HEK293 (cell line): ENCODE results near the gene COX19.
"Not testable (repeated sequence)": the region's sequence is repeated elsewhere in the genome, so short reads cannot be mapped to it uniquely, and the experiment has no call there.

Experiments
- CTCF ChIA-PET: fragments of 350-600 bp; formaldehyde crosslinking; extraction: SDS; loops from one replicate; lab custom pipeline; 2021; ENCODE audit warnings: antibody characterized with exemption; lab: Yijun Ruan, JAX
- POLR2A ChIA-PET: fragments of 300-600 bp; formaldehyde crosslinking; extraction: SDS; loops from one replicate; lab custom pipeline; 2020; ENCODE audit warnings: antibody characterized with exemption, inconsistent platforms; lab: Yijun Ruan, JAX
- H3K27ac ChIP-seq: fragments of 200-500 bp; sonication (Bioruptor generic); 2 replicates; pipeline ENCODE4 v1.5.1; 2014; ENCODE audit warnings: low read depth, low read length, control low read depth, inconsistent platforms; ENCODE audit errors: extremely low read depth
- H3K36me3 ChIP-seq, 2 experiments: fragments of 200-500 bp in 1 of 2; sonication (Bioruptor generic) in 1 of 2; 1 replicate in 1 of 2; 2 replicates in 1 of 2; pipeline ENCODE4 v1.5.1; 2014 to 2017; ENCODE audit warnings: inconsistent platforms in 2 of 2, low read length in 2 of 2; ENCODE audit not compliant: control insufficient read depth in 2 of 2, insufficient read depth in 1 of 2
- H3K4me1 ChIP-seq: fragments of 200-500 bp; sonication (Bioruptor generic); 2 replicates; pipeline ENCODE4 v1.5.1; 2014; ENCODE audit warnings: mild to moderate bottlenecking, low read length, inconsistent platforms; ENCODE audit not compliant: control insufficient read depth, insufficient read depth
- H3K4me3 ChIP-seq: 2 replicates; pipeline ENCODE4 v1.5.1; 2011; ENCODE audit warnings: low read depth, mild to moderate bottlenecking, control low read depth, low read length, moderate library complexity
- H3K9me3 ChIP-seq: fragments of 200-500 bp; sonication (Bioruptor generic); 2 replicates; pipeline ENCODE4 v1.5.1; 2014; ENCODE audit warnings: low read depth, low read length, inconsistent platforms; ENCODE audit not compliant: control insufficient read depth, insufficient read depth
- BCL11B ChIP-seq: fragments of 450-650 bp; formaldehyde crosslinking; IDR thresholded peaks from 2 replicates; pipeline ENCODE4 v1.5.1; 2016; ENCODE audit warnings: low read depth, missing biosample characterization, missing genetic modification characterization
- EGR2 ChIP-seq: fragments of 450-650 bp; formaldehyde crosslinking; IDR thresholded peaks from 2 replicates; pipeline ENCODE4 v1.5.1; 2016; ENCODE audit warnings: low read depth, missing biosample characterization, missing genetic modification characterization
- PBX3 ChIP-seq: sonication (generic); formaldehyde crosslinking; IDR thresholded peaks from 2 replicates; pipeline ENCODE4 v1.8.1; 2022; ENCODE audit warnings: mild to moderate bottlenecking, moderate library complexity, missing genetic modification reagents
- ZBTB17 ChIP-seq: fragments of 450-650 bp; formaldehyde crosslinking; IDR thresholded peaks from 2 replicates; pipeline ENCODE4 v1.5.1; 2016; ENCODE audit warnings: missing biosample characterization, missing genetic modification characterization
- ZBTB20 ChIP-seq: fragments of 450-650 bp; formaldehyde crosslinking; IDR thresholded peaks from 2 replicates; pipeline ENCODE4 v1.5.1; 2016; ENCODE audit warnings: missing biosample characterization, missing genetic modification characterization
- ZBTB26 ChIP-seq: fragments of 450-650 bp; formaldehyde crosslinking; optimal IDR thresholded peaks from 2 replicates; pipeline ENCODE3; 2016; ENCODE audit warnings: missing biosample characterization, mild to moderate bottlenecking, missing genetic modification characterization
- ZFHX2 ChIP-seq: fragments of 450-650 bp; formaldehyde crosslinking; conservative IDR thresholded peaks from 2 replicates; pipeline ENCODE4 v1.5.1; 2016; ENCODE audit warnings: missing biosample characterization, missing genetic modification characterization
- ZIC2 ChIP-seq: fragments of 450-650 bp; formaldehyde crosslinking; IDR thresholded peaks from 2 replicates; pipeline ENCODE4 v1.5.1; 2016; ENCODE audit warnings: missing biosample characterization, missing genetic modification characterization
- ZNF76 ChIP-seq: fragments of 450-650 bp; formaldehyde crosslinking; IDR thresholded peaks from 2 replicates; pipeline ENCODE4; 2016; ENCODE audit warnings: low read depth, missing biosample characterization, missing genetic modification characterization, borderline replicate concordance
- TF ChIP-seq, protein P1 (sequence below): fragments of 450-650 bp; formaldehyde crosslinking; conservative IDR thresholded peaks from 2 replicates; pipeline ENCODE4 v1.5.1; 2016; ENCODE audit warnings: low read depth, missing biosample characterization, missing genetic modification characterization

Gene COX19

DNA sequence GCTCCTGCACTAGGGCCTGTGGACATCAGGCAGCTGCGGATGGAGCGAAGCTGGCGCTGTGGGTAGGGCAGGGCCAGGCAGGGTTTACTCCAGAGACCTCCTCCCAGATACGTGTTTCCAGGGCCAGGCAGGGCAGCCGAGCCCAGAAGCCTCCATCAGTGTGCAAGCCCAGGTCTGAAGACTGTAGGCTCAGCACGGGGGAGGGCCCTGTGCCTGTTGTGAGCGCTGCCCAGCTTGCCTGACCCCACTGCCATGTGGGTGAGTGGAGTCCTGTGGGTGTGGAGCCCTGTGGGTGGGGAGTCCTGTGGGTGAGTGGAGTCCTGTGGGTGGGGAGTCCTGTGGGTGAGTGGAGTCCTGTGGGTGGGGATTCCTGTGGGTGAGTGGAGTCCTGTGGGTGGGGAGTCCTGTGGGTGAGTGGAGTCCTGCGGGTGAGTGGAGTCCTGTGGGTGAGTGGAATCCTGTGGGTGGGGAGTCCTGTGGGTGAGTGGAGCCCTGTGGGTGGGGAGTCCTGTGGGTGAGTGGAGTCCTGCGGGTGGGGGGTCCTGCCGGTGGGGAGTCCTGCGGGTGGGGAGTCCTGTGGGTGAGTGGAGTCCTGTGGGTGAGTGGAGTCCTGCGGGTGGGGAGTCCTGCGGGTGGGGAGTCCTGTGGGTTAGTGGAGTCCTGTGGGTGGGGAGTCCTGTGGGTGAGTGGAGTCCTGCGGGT is 25.9 kb upstream of the COX19 start:
- H3K4me3 ChIP-seq, H3K4me1 ChIP-seq, H3K9me3 ChIP-seq, CTCF ChIA-PET, H3K27ac ChIP-seq, POLR2A ChIA-PET: not testable (repeated sequence)
- TF ChIP-seq ZBTB17 (tag by site-specific recombination) (peak; percentile 91), ZBTB20 (tag by site-specific recombination) (0 out of 2 replicates have a peak, but pooled peaks have one; percentile 1), ZFHX2 (tag by site-specific recombination) (peak; percentile 59; the same call in 1 of the 2 replicates), EGR2 (tag by site-specific recombination) (peak; percentile 45)
- H3K36me3 ChIP-seq, result peaks cover 0 to 11% of the 10 kb centered on the region in 2 experiments; a peak in 1 of 3 replicates

DNA sequence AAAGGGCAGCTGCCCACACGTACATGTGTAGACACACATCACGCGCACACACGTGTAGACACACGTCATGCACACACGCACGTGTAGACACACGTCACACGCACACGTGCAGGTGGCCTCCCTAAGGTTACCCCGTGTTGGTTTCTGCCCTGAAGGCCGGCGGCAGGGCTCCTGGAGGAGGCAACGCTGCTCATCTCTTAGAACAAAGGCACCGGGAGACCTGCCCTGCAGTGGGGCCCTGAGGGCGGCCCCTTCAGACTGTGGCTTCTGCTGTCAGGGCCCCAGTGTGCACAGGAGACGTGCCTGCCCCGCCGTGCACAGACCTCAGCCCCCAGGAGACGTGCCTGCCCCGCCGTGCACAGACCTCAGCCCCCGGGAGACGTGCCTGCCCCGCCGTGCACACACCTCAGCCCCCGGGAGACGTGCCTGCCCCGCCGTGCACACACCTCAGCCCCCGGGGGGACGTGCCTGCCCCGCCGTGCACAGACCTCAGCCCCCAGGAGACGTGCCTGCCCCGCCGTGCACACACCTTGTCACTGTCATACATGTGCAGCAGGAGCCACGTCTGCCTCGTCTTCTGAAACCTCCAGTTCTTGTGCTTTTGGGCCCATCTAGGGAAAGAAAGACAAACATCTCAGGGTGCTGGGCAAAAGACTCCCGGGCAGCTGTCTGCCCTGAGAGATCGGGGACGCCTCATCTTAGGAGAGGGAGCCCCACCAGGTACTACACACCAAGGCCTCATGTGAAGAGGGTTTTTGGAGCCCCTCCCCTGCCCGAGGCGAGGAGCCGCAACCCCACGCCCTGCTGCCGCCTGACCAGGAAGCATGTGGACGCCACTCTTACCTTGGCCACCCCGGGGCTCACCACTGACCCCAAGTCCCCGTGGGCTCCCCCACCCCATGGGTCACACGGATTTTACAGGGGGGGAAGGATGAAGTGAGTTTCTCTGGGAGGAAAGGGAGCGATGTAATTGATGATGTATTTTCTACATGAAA is 24.9 kb upstream of the COX19 start:
- ChIA-PET POLR2A (no interaction called here), CTCF (no interaction called here)
- Histone ChIP-seq H3K4me1 (no peaks in the 10 kb centered on the region), H3K27ac (no peak overlapping the region), H3K9me3 (no peaks in the 10 kb centered on the region), H3K36me3 (peaks cover 0 to 11% of the 10 kb centered on the region in 2 experiments; a peak in 1 of 3 replicates), H3K4me3 (no peak overlapping the region)
- TF ChIP-seq, protein P1, sequence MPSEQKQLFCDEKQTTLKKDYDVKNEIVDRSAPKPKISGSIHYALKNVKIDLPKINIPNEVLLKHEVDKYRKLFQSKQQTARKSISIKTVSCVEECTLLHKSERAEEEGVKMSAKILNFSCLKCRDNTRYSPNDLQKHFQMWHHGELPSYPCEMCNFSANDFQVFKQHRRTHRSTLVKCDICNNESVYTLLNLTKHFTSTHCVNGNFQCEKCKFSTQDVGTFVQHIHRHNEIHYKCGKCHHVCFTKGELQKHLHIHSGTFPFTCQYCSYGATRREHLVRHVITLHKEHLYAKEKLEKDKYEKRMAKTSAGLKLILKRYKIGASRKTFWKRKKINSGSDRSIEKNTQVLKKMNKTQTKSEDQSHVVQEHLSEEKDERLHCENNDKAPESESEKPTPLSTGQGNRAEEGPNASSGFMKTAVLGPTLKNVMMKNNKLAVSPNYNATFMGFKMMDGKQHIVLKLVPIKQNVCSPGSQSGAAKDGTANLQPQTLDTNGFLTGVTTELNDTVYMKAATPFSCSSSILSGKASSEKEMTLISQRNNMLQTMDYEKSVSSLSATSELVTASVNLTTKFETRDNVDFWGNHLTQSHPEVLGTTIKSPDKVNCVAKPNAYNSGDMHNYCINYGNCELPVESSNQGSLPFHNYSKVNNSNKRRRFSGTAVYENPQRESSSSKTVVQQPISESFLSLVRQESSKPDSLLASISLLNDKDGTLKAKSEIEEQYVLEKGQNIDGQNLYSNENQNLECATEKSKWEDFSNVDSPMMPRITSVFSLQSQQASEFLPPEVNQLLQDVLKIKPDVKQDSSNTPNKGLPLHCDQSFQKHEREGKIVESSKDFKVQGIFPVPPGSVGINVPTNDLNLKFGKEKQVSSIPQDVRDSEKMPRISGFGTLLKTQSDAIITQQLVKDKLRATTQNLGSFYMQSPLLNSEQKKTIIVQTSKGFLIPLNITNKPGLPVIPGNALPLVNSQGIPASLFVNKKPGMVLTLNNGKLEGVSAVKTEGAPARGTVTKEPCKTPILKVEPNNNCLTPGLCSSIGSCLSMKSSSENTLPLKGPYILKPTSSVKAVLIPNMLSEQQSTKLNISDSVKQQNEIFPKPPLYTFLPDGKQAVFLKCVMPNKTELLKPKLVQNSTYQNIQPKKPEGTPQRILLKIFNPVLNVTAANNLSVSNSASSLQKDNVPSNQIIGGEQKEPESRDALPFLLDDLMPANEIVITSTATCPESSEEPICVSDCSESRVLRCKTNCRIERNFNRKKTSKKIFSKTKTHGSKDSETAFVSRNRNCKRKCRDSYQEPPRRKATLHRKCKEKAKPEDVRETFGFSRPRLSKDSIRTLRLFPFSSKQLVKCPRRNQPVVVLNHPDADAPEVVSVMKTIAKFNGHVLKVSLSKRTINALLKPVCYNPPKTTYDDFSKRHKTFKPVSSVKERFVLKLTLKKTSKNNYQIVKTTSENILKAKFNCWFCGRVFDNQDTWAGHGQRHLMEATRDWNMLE (tag by site-specific recombination), result no peak
- TF ChIP-seq BCL11B (tag by site-specific recombination) (no peak), PBX3 (CRISPR knock-in tag) (no peak), ZBTB26 (peak; percentile 21), ZNF76 (tag by site-specific recombination) (no peak), ZIC2 (tag by site-specific recombination) (0 out of 2 replicates have a peak, but pooled peaks have one; percentile 40)
